ENCODE measurements around the gene TPGS2. TPM values are rescaled to one million over a fixed set of nuclear protein-coding genes. Genes with fewer than 3 reads are reported as not detected.

The TPGS2 gene
- total and polyA plus RNA-seq, 2 of the 8 experiments (the other 6 are each of a cell fraction or from before 2014, with no cell fraction given) = 151 to 273 TPM

DNA sequence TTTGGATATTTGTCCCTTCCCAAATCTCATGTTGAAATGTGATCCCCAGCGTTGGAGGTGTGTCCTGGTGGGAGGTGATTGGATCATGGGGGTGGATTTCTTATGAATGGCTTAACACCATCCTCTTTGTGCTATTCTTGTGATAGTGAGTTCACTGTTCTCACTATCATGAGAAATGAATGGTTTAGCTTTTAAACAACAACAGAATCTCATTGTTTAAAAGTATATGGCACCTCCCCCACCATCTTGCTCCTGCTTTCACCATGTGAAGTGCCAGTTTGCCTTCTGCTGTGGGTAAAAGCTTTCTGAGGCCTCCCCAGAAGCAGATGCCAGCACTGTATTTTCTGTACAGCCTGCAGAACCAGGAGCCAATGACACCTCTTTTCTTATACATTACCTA is 38.3 kb upstream of the TPGS2 start:
- Histone ChIP-seq H3K79me2 (ENCODE audit: control insufficient read depth in 1 of 2, insufficient read depth in 2 of 2, low read length in 2 of 2) (no peaks in the 10 kb centered on the region), H3K4me3 (ENCODE audit: extremely low read depth in 1 of 4, insufficient read depth in 2 of 4, low read depth in 3 of 4, low read length in 4 of 4) (no peak overlapping the region), H2BK20ac (ENCODE audit: low read length) (no peak overlapping the region), H3K4me2 (ENCODE audit: insufficient read depth in 1 of 2, low read depth in 2 of 2, low read length in 2 of 2) (no peak overlapping the region), H3K56ac (replicated peaks; ENCODE audit: insufficient read length, low read depth, low read length) (no peak overlapping the region), H3K9ac (replicated peaks in 1 of 4; ENCODE audit: extremely low read depth in 1 of 4, low read depth in 3 of 4, low read length in 3 of 4) (no peak overlapping the region), H2BK12ac (ENCODE audit: low read depth, low read length) (no peak overlapping the region), H4K5ac (ENCODE audit: insufficient read length, low read depth, low read length) (no peak overlapping the region), H3K79me1 (ENCODE audit: low read depth, low read length) (no peaks in the 10 kb centered on the region), H3K14ac (ENCODE audit: insufficient read length) (no peak overlapping the region), H3K18ac (ENCODE audit: extremely low read depth, low read length) (no peak overlapping the region), H2BK120ac (replicated peaks; ENCODE audit: low read depth, low read length) (no peak overlapping the region), H3K36me3 (ENCODE audit: control insufficient read depth in 2 of 4, insufficient read depth in 4 of 4, low read length in 3 of 4) (no peaks in the 10 kb centered on the region), H2AK5ac (ENCODE audit: low read depth, low read length) (no peak overlapping the region), H3K9me3 (ENCODE audit: insufficient read depth in 2 of 2, low read depth in 1 of 2, low read length in 1 of 2) (no peaks in the 10 kb centered on the region), H2BK5ac (ENCODE audit: low read depth, low read length) (no peak overlapping the region), H2BK15ac (ENCODE audit: low read length) (no peak overlapping the region), H2AFZ (ENCODE audit: low read length) (no peak overlapping the region), H4K20me1 (replicated peaks in 1 of 2; ENCODE audit: control insufficient read depth in 1 of 2, insufficient read depth in 2 of 2, low read length in 2 of 2) (no peaks in the 10 kb centered on the region), H4K8ac (ENCODE audit: extremely low read depth, insufficient read depth, low read length) (no peak overlapping the region), H3K27ac (ENCODE audit: low read depth, low read length) (no peak overlapping the region), H3K4ac (replicated peaks; ENCODE audit: insufficient read length, low read depth, low read length) (no peak overlapping the region), H3K27me3 (replicated peaks in 1 of 4; ENCODE audit: control insufficient read depth in 3 of 4, extremely low read depth in 1 of 4, insufficient read depth in 3 of 4, low read length in 3 of 4) (no peaks in the 10 kb centered on the region), H3K23ac (ENCODE audit: insufficient read length) (no peak overlapping the region), H3K4me1 (replicated peaks in 1 of 4; ENCODE audit: control insufficient read depth in 3 of 4, insufficient read depth in 4 of 4, low read length in 3 of 4) (peaks cover 0 to 4% (median under 1%) of the 10 kb centered on the region in 4 experiments; a peak in 2 of 7 replicates), H4K91ac (replicated peaks; ENCODE audit: insufficient read length, low read length) (no peak overlapping the region), H3K23me2 (ENCODE audit: low read depth, low read length) (no peaks in the 10 kb centered on the region)
- WGBS, 2 experiments (ENCODE audit: extremely low coverage in 1 of 2, insufficient coverage in 1 of 2, insufficient read length in 1 of 2, insufficient replicate concordance in 2 of 2, low coverage in 1 of 2, low lambda C conversion rate in 2 of 2, missing lambda C conversion rate in 1 of 2) = 95% methylated on average over 1 of the region's 1 CpG; no CpG with 5 or more reads in 1 of the 2 experiments
- no peak for DNase-seq (ENCODE audit: low read depth in 1 of 2, low spot score in 2 of 2)
- ChIA-PET CTCF (ENCODE audit: partially characterized antibody) (interaction anchor here (0.8 kb wide), 1 partner anchor 34 kb away, joined by 3 read pairs; no protein-coding TSS in a partner anchor), POLR2A (ENCODE audit: partially characterized antibody) (no interaction called here)
- no peak for FAIRE-seq

All from H1 (cell line).